Activated T-helper 17 cell treated with anti-CD3 and anti-CD28 coated beads, Interleukin-2, amount 50 U/mL, for 72 hours (primary cell): ENCODE results near the gene GRIK2. TPM values are rescaled to one million over a fixed set of nuclear protein-coding genes. Genes with fewer than 3 reads are reported as not detected.

Source experiments
- ATAC-seq: fragments of 150-1000 bp; cut with Tn5 transposase; replicated peaks from 2 replicates; pipeline ENCODE4 v1.10.0; 2021; ENCODE audit warnings: mild to moderate bottlenecking, moderate library complexity
- H3K27ac Mint-ChIP-seq: one replicate; pipeline ENCODE4 v1.8.0; 2022; ENCODE audit warnings: mixed read lengths
- H3K27me3 Mint-ChIP-seq: one replicate; pipeline ENCODE4 v1.8.0; 2022; ENCODE audit warnings: mixed read lengths
- H3K36me3 Mint-ChIP-seq: one replicate; pipeline ENCODE4 v1.8.0; 2022; ENCODE audit warnings: low read depth, mild to moderate bottlenecking, mixed read lengths
- H3K4me1 Mint-ChIP-seq: one replicate; pipeline ENCODE4 v1.8.0; 2022; ENCODE audit warnings: mixed read lengths
- H3K4me3 Mint-ChIP-seq: one replicate; pipeline ENCODE4 v1.8.0; 2022; ENCODE audit warnings: mild to moderate bottlenecking, mixed read lengths
- H3K9me3 Mint-ChIP-seq: one replicate; pipeline ENCODE4 v1.8.0; 2022; ENCODE audit warnings: mixed read lengths
- total RNA-seq, 2 donors: library from RNA; stranded (reverse); gene quantifications; one replicate each; pipeline ENCODE4 v1.2.3, GENCODE V29; 2022

Gene GRIK2
- total RNA-seq, 2 donors from 2014 or later: 0.13 TPM; not detected in 1

DNA sequence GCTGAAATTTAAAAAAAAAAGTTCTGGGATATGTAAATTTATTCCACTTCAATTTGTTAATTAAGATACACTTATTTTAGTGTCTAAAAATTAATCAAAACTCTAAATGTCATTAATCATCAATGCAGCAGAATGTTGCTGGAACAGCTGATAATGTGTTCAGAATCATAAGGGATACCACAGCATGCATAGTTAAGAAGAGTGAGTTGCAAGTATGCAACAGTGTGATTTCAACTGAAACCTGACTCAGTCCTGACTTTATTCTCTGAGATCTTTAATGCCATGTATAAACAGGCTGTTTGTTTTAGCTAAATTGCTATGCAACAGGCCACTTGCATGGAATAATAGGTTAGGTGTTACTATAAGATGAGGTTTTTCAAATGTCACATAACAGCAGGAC, 1.4 kb downstream of the GRIK2 start:
- Mint-ChIP-seq H3K27me3 (peaks cover 42% of the 10 kb centered on the region), H3K36me3 (no peaks in the 10 kb centered on the region), H3K4me3 (no peak overlapping the region), H3K4me1 (no peaks in the 10 kb centered on the region), H3K9me3 (peaks cover 7% of the 10 kb centered on the region), H3K27ac (no peak overlapping the region)
- ATAC-seq: no peak

DNA sequence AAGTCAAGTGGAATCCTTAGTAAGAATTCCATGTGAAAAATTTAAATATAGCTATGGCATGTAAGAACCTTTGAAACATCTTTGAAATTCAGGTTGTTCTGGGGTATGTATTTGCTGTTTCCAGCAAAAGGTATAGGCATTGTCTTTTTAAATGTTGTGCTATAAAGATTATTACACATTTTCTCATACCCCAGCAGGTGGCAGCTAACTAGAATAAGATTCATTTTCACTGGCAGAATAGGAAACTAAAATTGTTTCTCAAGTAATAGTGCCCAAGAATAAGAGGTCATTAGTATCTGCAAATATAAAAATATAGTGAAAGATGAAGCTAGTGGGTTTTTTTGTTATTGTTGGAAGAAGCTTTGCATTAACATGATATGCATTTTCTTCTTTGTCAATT, 1.8 kb downstream of the GRIK2 start:
- H3K36me3 Mint-ChIP-seq: no peaks in the 10 kb centered on the region

GRCh38 chr6:101396548-101397173, 3.2 kb downstream of the GRIK2 start:
- no peak for ATAC-seq
- H3K4me3 Mint-ChIP-seq: no peak overlapping the region
- H3K27ac Mint-ChIP-seq: no peak overlapping the region
- no peaks in the 10 kb centered on the region for H3K4me1 Mint-ChIP-seq
- H3K27me3 Mint-ChIP-seq: peaks cover 50% of the 10 kb centered on the region
- no peaks in the 10 kb centered on the region for H3K9me3 Mint-ChIP-seq
- H3K36me3 Mint-ChIP-seq: no peaks in the 10 kb centered on the region

More for the DNA sequence above, 1.8 kb downstream of the GRIK2 start:
- ATAC-seq: no peak
- peaks cover 46% of the 10 kb centered on the region for H3K27me3 Mint-ChIP-seq
- no peaks in the 10 kb centered on the region for H3K4me1 Mint-ChIP-seq
- H3K27ac Mint-ChIP-seq: no peak overlapping the region
- H3K4me3 Mint-ChIP-seq: no peak overlapping the region
- H3K9me3 Mint-ChIP-seq: peaks cover 7% of the 10 kb centered on the region

DNA sequence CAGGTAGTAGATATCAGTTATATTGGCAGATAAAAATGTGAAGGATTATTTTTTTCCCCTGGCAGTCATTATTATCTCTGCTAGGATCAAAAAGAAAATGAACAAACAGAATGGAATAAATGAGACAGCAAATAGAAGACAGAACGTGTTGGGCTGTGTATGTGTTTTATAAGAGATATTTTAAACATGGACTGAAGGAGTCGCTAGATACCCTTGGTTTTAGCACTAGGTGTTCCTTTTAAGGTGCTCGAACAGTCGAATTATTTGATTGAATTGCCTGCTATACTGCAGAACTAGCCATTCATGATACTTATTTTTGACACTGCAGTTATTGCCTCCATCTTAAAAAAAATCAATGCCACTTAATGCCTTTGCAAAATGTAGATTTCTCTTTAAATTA, 3.7 kb downstream of the GRIK2 start:
- no peak overlapping the region for H3K4me3 Mint-ChIP-seq
- H3K4me1 Mint-ChIP-seq: no peaks in the 10 kb centered on the region

GRCh38 chr6:101398716-101399615, 5.5 kb downstream of the GRIK2 start:
- Mint-ChIP-seq H3K9me3 (peaks cover 6% of the 10 kb centered on the region), H3K27me3 (peaks cover 51% of the 10 kb centered on the region), H3K27ac (no peak overlapping the region), H3K4me1 (no peaks in the 10 kb centered on the region), H3K36me3 (peaks cover 5% of the 10 kb centered on the region), H3K4me3 (no peak overlapping the region)
- no peak for ATAC-seq

More for the DNA sequence above, 3.7 kb downstream of the GRIK2 start:
- H3K36me3 Mint-ChIP-seq: peaks cover 3% of the 10 kb centered on the region
- peaks cover 53% of the 10 kb centered on the region for H3K27me3 Mint-ChIP-seq
- ATAC-seq: no peak
- peaks cover 3% of the 10 kb centered on the region for H3K9me3 Mint-ChIP-seq
- H3K27ac Mint-ChIP-seq: no peak overlapping the region

GRCh38 chr6:101399616-101400162, 6.2 kb downstream of the GRIK2 start:
- Mint-ChIP-seq H3K27ac (no peak overlapping the region), H3K36me3 (peaks cover 5% of the 10 kb centered on the region), H3K27me3 (peaks cover 43% of the 10 kb centered on the region), H3K9me3 (peaks cover 8% of the 10 kb centered on the region), H3K4me1 (no peaks in the 10 kb centered on the region), H3K4me3 (no peak overlapping the region)
- no peak for ATAC-seq

- peaks cover 42% of the 10 kb centered on the region for H3K27me3 Mint-ChIP-seq
- H3K4me3 Mint-ChIP-seq: no peak overlapping the region
- no peak for ATAC-seq
- no peak overlapping the region for H3K27ac Mint-ChIP-seq
- no peaks in the 10 kb centered on the region for H3K4me1 Mint-ChIP-seq
- H3K36me3 Mint-ChIP-seq: peaks cover 5% of the 10 kb centered on the region
- H3K9me3 Mint-ChIP-seq: peaks cover 8% of the 10 kb centered on the region
These were observed 7.0 kb downstream of the GRIK2 start for GRCh38 chr6:101400326-101401135.

GRCh38 chr6:101401171-101401570, 7.7 kb downstream of the GRIK2 start:
- H3K36me3 Mint-ChIP-seq: peaks cover 5% of the 10 kb centered on the region
- H3K27me3 Mint-ChIP-seq: peaks cover 42% of the 10 kb centered on the region
- H3K27ac Mint-ChIP-seq: no peak overlapping the region
- no peak for ATAC-seq
- no peaks in the 10 kb centered on the region for H3K4me1 Mint-ChIP-seq
- peaks cover 8% of the 10 kb centered on the region for H3K9me3 Mint-ChIP-seq
- H3K4me3 Mint-ChIP-seq: no peak overlapping the region

GRCh38 chr6:101401792-101402621, 8.5 kb downstream of the GRIK2 start:
- H3K27me3 Mint-ChIP-seq: peaks cover 42% of the 10 kb centered on the region
- peaks cover 8% of the 10 kb centered on the region for H3K9me3 Mint-ChIP-seq
- H3K27ac Mint-ChIP-seq: no peak overlapping the region
- ATAC-seq: no peak
- H3K4me1 Mint-ChIP-seq: no peaks in the 10 kb centered on the region
- no peak overlapping the region for H3K4me3 Mint-ChIP-seq
- H3K36me3 Mint-ChIP-seq: peaks cover 5% of the 10 kb centered on the region

- no peaks in the 10 kb centered on the region for H3K4me1 Mint-ChIP-seq
- ATAC-seq: no peak
- no peak overlapping the region for H3K27ac Mint-ChIP-seq
- peaks cover 10% of the 10 kb centered on the region for H3K9me3 Mint-ChIP-seq
- H3K27me3 Mint-ChIP-seq: peaks cover 42% of the 10 kb centered on the region
- H3K4me3 Mint-ChIP-seq: no peak overlapping the region
- peaks cover 5% of the 10 kb centered on the region for H3K36me3 Mint-ChIP-seq
These were observed 9.1 kb downstream of the GRIK2 start for GRCh38 chr6:101402622-101403031.

DNA sequence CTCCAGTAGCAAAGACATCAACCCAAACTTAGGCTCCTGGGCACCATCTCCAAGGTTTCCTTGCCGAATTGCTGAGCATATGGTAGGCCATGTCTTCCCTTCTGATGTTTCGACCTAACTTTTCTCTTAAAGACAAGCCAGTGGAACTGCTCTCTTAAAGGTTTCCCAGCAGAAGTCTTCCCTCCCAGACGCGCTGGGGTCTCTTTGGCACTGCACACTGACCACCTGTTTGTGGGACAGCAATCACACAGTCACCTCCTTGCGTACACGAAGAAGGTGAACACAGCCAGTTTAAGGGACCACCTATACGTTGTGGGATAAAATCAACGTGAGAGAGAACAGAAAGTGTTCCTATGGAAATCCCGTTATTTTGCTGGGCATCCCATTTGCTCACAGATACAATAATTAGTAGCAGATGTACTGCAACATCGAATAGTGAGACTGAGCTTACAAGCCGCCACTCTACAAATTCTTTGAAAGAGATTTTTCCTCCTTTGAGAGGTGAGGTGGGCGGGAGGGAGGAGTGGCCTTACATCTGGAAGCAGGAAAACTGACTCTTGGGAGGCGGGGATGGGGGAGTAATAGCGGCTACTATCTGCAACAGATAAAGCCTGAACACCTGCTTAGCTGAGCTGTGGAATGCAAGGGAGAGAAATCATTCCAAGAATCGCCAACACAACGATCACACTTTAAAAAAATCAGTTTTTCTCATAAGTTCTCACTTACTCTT, 9.9 kb downstream of the GRIK2 start:
- Mint-ChIP-seq H3K36me3 (peaks cover 5% of the 10 kb centered on the region), H3K4me3 (no peak overlapping the region), H3K9me3 (peaks cover 17% of the 10 kb centered on the region), H3K27me3 (peaks cover 41% of the 10 kb centered on the region), H3K27ac (no peak overlapping the region), H3K4me1 (no peaks in the 10 kb centered on the region)
- no peak for ATAC-seq

- no peaks in the 10 kb centered on the region for H3K4me1 Mint-ChIP-seq
- H3K9me3 Mint-ChIP-seq: peaks cover 17% of the 10 kb centered on the region
- H3K27me3 Mint-ChIP-seq: peaks cover 28% of the 10 kb centered on the region
- no peak overlapping the region for H3K27ac Mint-ChIP-seq
- ATAC-seq: no peak
- H3K4me3 Mint-ChIP-seq: no peak overlapping the region
- peaks cover 5% of the 10 kb centered on the region for H3K36me3 Mint-ChIP-seq
These were observed 11.3 kb downstream of the GRIK2 start for GRCh38 chr6:101404775-101405174.

DNA sequence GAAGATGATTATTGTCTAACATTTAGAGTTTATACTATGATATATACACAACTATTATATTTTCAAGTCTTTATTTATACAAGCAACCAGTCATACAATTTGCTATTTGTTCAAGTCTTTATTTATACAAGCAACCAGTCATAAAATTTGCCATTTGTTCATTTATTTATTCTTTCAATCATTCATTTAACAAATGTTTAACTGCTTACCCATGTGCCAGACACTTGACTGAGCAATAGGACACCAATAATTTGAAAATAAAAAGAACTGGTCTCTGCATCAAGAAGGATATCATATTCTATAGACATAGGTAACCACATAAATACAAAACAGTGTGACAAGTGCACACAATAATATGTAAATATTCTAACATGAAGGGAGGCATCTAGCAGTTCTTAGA, 20.3 kb downstream of the GRIK2 start:
- Mint-ChIP-seq H3K4me1 (no peaks in the 10 kb centered on the region), H3K27me3 (no peaks in the 10 kb centered on the region)

More for the DNA sequence above, 20.3 kb downstream of the GRIK2 start:
- no peak overlapping the region for H3K27ac Mint-ChIP-seq
- no peaks in the 10 kb centered on the region for H3K9me3 Mint-ChIP-seq
- no peak for ATAC-seq
- H3K36me3 Mint-ChIP-seq: no peaks in the 10 kb centered on the region
- no peak overlapping the region for H3K4me3 Mint-ChIP-seq
